H9 (cell line): ENCODE results near the gene CYB5A. TPM values are rescaled to one million over a fixed set of nuclear protein-coding genes. Genes with fewer than 3 reads are reported as not detected.

Experiments
- DNase-seq: peaks from one replicate; pipeline ENCODE4 v3.0.0-alpha.2; 2017
- H2AFZ ChIP-seq: one replicate; pipeline ENCODE4 v1.6.1; 2013; ENCODE audit warnings: mild to moderate bottlenecking, low read length, control low read depth, moderate library complexity
- H2AK5ac ChIP-seq: 2 replicates; pipeline ENCODE4 v1.6.1; 2013; ENCODE audit warnings: low read length, control low read depth, mixed read lengths; ENCODE audit not compliant: insufficient read length
- H2BK120ac ChIP-seq: one replicate; pipeline ENCODE4 v1.6.1; 2013; ENCODE audit warnings: low read depth, mild to moderate bottlenecking, low read length, control low read depth, inconsistent platforms; ENCODE audit not compliant: poor library complexity, severe bottlenecking
- H2BK12ac ChIP-seq: 2 replicates; pipeline ENCODE4 v1.6.1; 2013; ENCODE audit warnings: low read length, control low read depth, mixed read lengths, low read depth; ENCODE audit not compliant: insufficient read length
- H2BK15ac ChIP-seq: 2 replicates; pipeline ENCODE4 v1.6.1; 2013; ENCODE audit warnings: low read depth, low read length, control low read depth
- H2BK20ac ChIP-seq: one replicate; pipeline ENCODE4 v1.6.1; 2013; ENCODE audit warnings: low read depth, mild to moderate bottlenecking, low read length, control low read depth, inconsistent platforms; ENCODE audit not compliant: poor library complexity, severe bottlenecking
- H2BK5ac ChIP-seq: 2 replicates; pipeline ENCODE4 v1.6.1; 2013; ENCODE audit warnings: low read length, control low read depth, mixed read lengths; ENCODE audit not compliant: insufficient read length
- H3K14ac ChIP-seq: 2 replicates; pipeline ENCODE4 v1.6.1; 2013; ENCODE audit warnings: low read length, control low read depth; ENCODE audit not compliant: insufficient read depth
- H3K18ac ChIP-seq: 2 replicates; pipeline ENCODE4 v1.6.1; 2013; ENCODE audit warnings: low read depth, mild to moderate bottlenecking, mixed read lengths, low read length, control low read depth; ENCODE audit not compliant: insufficient read length
- H3K23ac ChIP-seq: 2 replicates; pipeline ENCODE4 v1.6.1; 2013; ENCODE audit warnings: low read length, control low read depth, mixed read lengths, low read depth; ENCODE audit not compliant: insufficient read length
- H3K23me2 ChIP-seq: 2 replicates; pipeline ENCODE4 v1.6.1; 2013; ENCODE audit warnings: low read depth, mild to moderate bottlenecking, mixed read lengths, low read length, control low read depth; ENCODE audit not compliant: insufficient read length, poor library complexity, severe bottlenecking
- H3K27ac ChIP-seq: 2 replicates; pipeline ENCODE4 v1.5.1; 2013; ENCODE audit warnings: low read length, control low read depth, mixed read lengths, low read depth; ENCODE audit not compliant: insufficient read length
- H3K27me3 ChIP-seq: 2 replicates; pipeline ENCODE4 v1.6.1; 2013; ENCODE audit warnings: low read length, control low read depth, inconsistent platforms; ENCODE audit not compliant: insufficient read depth
- H3K4ac ChIP-seq: 2 replicates; pipeline ENCODE4 v1.6.1; 2013; ENCODE audit warnings: low read depth, mild to moderate bottlenecking, control low read depth, inconsistent platforms, low read length, moderate library complexity
- H3K4me1 ChIP-seq: 2 replicates; pipeline ENCODE4 v1.6.1; 2013; ENCODE audit warnings: low read length, control low read depth, inconsistent platforms; ENCODE audit not compliant: insufficient read depth
- H3K4me2 ChIP-seq: 2 replicates; pipeline ENCODE4 v1.6.1; 2013; ENCODE audit warnings: low read length, control low read depth, mixed read lengths; ENCODE audit not compliant: insufficient read length, insufficient read depth
- H3K56ac ChIP-seq: 2 replicates; pipeline ENCODE4 v1.6.1; 2013; ENCODE audit warnings: low read depth, mild to moderate bottlenecking, mixed read lengths, low read length, control low read depth; ENCODE audit not compliant: insufficient read length
- H3K79me1 ChIP-seq: 2 replicates; pipeline ENCODE4 v1.6.1; 2013; ENCODE audit warnings: low read depth, mild to moderate bottlenecking, moderate library complexity, low read length, control low read depth, inconsistent platforms; ENCODE audit not compliant: insufficient read depth, poor library complexity, severe bottlenecking
- H3K79me2 ChIP-seq: 2 replicates; pipeline ENCODE4 v1.6.1; 2013; ENCODE audit warnings: low read length, control low read depth, inconsistent platforms; ENCODE audit not compliant: insufficient read depth
- H3K9ac ChIP-seq: 2 replicates; pipeline ENCODE4 v1.6.1; 2013; ENCODE audit warnings: low read length, control low read depth, mixed read lengths; ENCODE audit not compliant: insufficient read length; ENCODE audit errors: extremely low read depth
- H3K9me3 ChIP-seq: one replicate; pipeline ENCODE4 v1.6.1; 2013; ENCODE audit warnings: low read depth, low read length, inconsistent platforms; ENCODE audit not compliant: control insufficient read depth
- H3T11ph ChIP-seq: one replicate; pipeline ENCODE4 v1.6.1; 2013; ENCODE audit warnings: mild to moderate bottlenecking, low read length, control low read depth, inconsistent platforms
- H4K20me1 ChIP-seq: one replicate; pipeline ENCODE4 v1.6.1; 2013; ENCODE audit not compliant: control insufficient read depth, insufficient read length, insufficient read depth
- H4K5ac ChIP-seq: 2 replicates; pipeline ENCODE4 v1.6.1; 2013; ENCODE audit warnings: low read depth, mild to moderate bottlenecking, mixed read lengths, low read length, control low read depth; ENCODE audit not compliant: insufficient read length
- H4K8ac ChIP-seq: replicated peaks from 2 replicates; pipeline ENCODE4 v1.6.1; 2013; ENCODE audit warnings: low read length, control low read depth, mixed read lengths, low read depth; ENCODE audit not compliant: insufficient read length
- H4K91ac ChIP-seq: 2 replicates; pipeline ENCODE4 v1.6.1; 2013; ENCODE audit warnings: low read depth, mild to moderate bottlenecking, moderate library complexity, mixed read lengths, low read length, control low read depth; ENCODE audit not compliant: insufficient read length
- H3K27ac Mint-ChIP-seq, 3 experiments: 2 replicates in 2 of 3; 3 replicates in 1 of 3; pipeline ENCODE4 v1.8.0; 2020 to 2021; ENCODE audit warnings: mixed read lengths in 3 of 3, mild to moderate bottlenecking in 1 of 3, moderate library complexity in 1 of 3
- H3K27me3 Mint-ChIP-seq: 2 replicates; pipeline ENCODE4 v1.8.0; 2021; ENCODE audit warnings: low read depth, mild to moderate bottlenecking, moderate library complexity, mixed read lengths
- H3K36me3 Mint-ChIP-seq, 3 experiments: 2 replicates in 2 of 3; 3 replicates in 1 of 3; pipeline ENCODE4 v1.8.0; 2020 to 2021; ENCODE audit warnings: low read depth in 3 of 3, mixed read lengths in 3 of 3; ENCODE audit not compliant: insufficient read depth in 1 of 3
- H3K4me1 Mint-ChIP-seq, 2 experiments: 2 replicates each; pipeline ENCODE4 v1.8.0; 2020; ENCODE audit warnings: mixed read lengths in 2 of 2
- H3K4me3 Mint-ChIP-seq, 2 experiments: 2 replicates in 1 of 2; 3 replicates in 1 of 2; pipeline ENCODE4 v1.8.0; 2020 to 2021; ENCODE audit warnings: mild to moderate bottlenecking in 2 of 2, mixed read lengths in 2 of 2, moderate library complexity in 1 of 2
- H3K9me3 Mint-ChIP-seq, 2 experiments: 2 replicates in 1 of 2; 3 replicates in 1 of 2; pipeline ENCODE4 v1.8.0; 2020; ENCODE audit warnings: mild to moderate bottlenecking in 2 of 2, mixed read lengths in 2 of 2, moderate library complexity in 1 of 2
- WGBS: extraction: QIAGEN DNeasy Blood & Tissue Kit; methylation state at CpG from one replicate; pipeline ENCODE4 v1.1.7; 2013; ENCODE audit warnings: missing lambda C conversion rate, low lambda C conversion rate, mixed read lengths; ENCODE audit not compliant: insufficient read length; ENCODE audit errors: extremely low coverage; 5-methylcytosine and 5-hydroxymethylcytosine counted together
- total RNA-seq: library from RNA; stranded (reverse); gene quantifications from 2 replicates; pipeline ENCODE4 v1.2.1, GENCODE V29; 2021
- TF ChIP-seq, protein P1 (sequence below): fragments of 200-600 bp; sonication (generic); conservative IDR thresholded peaks from 3 replicates; pipeline ENCODE4 v1.8.0; 2021; ENCODE audit warnings: antibody characterized with exemption, mild to moderate bottlenecking

The CYB5A gene
- total RNA-seq, 1 experiment from 2014 or later, result 93.2 TPM

DNA sequence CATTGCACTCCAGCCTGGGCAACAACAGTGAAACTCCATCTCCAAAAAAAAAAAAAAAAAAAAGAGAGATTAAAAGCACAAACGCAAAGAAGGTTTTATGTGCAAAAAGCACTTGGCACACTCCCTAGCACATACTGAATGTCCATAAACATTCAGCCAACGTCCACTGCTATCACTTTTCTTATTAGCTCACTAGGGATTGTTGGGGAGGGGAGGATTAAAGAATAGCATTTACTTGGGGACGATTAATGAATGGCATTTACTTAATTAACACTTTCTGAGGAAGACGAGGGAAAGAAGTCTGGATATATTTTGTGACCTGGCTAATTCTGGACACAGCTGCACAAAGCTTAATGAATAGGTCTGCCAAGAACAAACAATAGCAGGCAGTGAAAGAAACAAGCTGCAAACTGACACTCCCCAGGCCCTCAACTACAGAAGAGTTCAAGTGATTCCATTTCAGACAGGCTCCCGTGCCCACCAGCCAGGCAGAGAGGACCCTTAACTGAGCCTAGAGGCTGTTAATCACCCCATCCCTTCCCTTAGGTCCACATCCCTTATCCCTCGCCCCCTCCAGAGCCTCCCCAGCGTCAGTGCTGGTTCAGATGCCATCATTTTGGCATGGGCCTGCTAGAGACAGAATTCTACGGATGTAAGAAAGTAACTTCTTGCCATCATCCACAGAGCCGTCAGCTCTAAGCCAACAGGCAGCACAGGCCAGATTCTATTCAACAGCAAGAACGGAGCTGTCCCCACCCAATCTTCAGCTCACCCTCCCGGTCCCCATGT lies 7.4 kb downstream of the CYB5A start:
- H3K79me2 ChIP-seq, result peaks cover 14% of the 10 kb centered on the region; the same call in 1 of the 2 replicates
- peaks cover 41% of the 10 kb centered on the region for H3K4me1 ChIP-seq
- no peak overlapping the region for H3K4me2 ChIP-seq
- H2AK5ac ChIP-seq, result no peak overlapping the region
- WGBS, result no CpG with 5 or more reads among the region's 11 CpGs
- H3K36me3 Mint-ChIP-seq, result peaks cover 0 to 5% (median 4%) of the 10 kb centered on the region in 3 experiments; a peak in 1 of 7 replicates
- no peak overlapping the region for H3K4ac ChIP-seq
- H3K9ac ChIP-seq, result no peak overlapping the region
- peak overlapping the region in 2 of 3 experiments; percentile 48 to 61; a peak in 4 of 7 replicates for H3K27ac Mint-ChIP-seq
- no peaks in the 10 kb centered on the region for H3K27me3 ChIP-seq
- H3K27ac ChIP-seq, result no peak overlapping the region
- no peak overlapping the region for H2BK15ac ChIP-seq
- no peak overlapping the region for H3K23ac ChIP-seq
- H2BK120ac ChIP-seq, result no peak overlapping the region
- H3K18ac ChIP-seq, result no peak overlapping the region
- H4K20me1 ChIP-seq, result no peaks in the 10 kb centered on the region
- H4K91ac ChIP-seq, result no peak overlapping the region
- H2BK5ac ChIP-seq, result no peak overlapping the region
- H3K27me3 Mint-ChIP-seq, result no peaks in the 10 kb centered on the region
- H3K9me3 ChIP-seq, result no peaks in the 10 kb centered on the region
- no peak overlapping the region for H3K4me3 Mint-ChIP-seq
- H3K9me3 Mint-ChIP-seq, result no peaks in the 10 kb centered on the region
- H2BK12ac ChIP-seq, result no peak overlapping the region
- no peak for DNase-seq
- H3K56ac ChIP-seq, result no peak overlapping the region
- H3T11ph ChIP-seq, result no peak overlapping the region
- H4K5ac ChIP-seq, result no peak overlapping the region
- H4K8ac ChIP-seq, result no peak overlapping the region
- H3K4me1 Mint-ChIP-seq, result peaks cover 72 to 75% of the 10 kb centered on the region in 2 experiments
- H2AFZ ChIP-seq, result no peak overlapping the region
- TF ChIP-seq, protein P1, sequence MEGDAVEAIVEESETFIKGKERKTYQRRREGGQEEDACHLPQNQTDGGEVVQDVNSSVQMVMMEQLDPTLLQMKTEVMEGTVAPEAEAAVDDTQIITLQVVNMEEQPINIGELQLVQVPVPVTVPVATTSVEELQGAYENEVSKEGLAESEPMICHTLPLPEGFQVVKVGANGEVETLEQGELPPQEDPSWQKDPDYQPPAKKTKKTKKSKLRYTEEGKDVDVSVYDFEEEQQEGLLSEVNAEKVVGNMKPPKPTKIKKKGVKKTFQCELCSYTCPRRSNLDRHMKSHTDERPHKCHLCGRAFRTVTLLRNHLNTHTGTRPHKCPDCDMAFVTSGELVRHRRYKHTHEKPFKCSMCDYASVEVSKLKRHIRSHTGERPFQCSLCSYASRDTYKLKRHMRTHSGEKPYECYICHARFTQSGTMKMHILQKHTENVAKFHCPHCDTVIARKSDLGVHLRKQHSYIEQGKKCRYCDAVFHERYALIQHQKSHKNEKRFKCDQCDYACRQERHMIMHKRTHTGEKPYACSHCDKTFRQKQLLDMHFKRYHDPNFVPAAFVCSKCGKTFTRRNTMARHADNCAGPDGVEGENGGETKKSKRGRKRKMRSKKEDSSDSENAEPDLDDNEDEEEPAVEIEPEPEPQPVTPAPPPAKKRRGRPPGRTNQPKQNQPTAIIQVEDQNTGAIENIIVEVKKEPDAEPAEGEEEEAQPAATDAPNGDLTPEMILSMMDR, result no peak
- H3K23me2 ChIP-seq, result no peaks in the 10 kb centered on the region
- peak overlapping the region; percentile 73; the same call in 1 of the 2 replicates for H3K14ac ChIP-seq
- H2BK20ac ChIP-seq, result no peak overlapping the region
- peaks cover 3% of the 10 kb centered on the region for H3K79me1 ChIP-seq
